Airway epithelial cell (primary cell): ENCODE measurements around the gene RAB7B. TPM values are rescaled to one million over a fixed set of nuclear protein-coding genes. Genes with fewer than 3 reads are reported as not detected.

Experiments
- total RNA-seq: library from RNA; depleted of rRNA; stranded (reverse); fragments of >200 nt; gene quantifications from 2 replicates; pipeline ENCODE4 v1.2.3, GENCODE V29; 2015

Gene RAB7B, protein sequence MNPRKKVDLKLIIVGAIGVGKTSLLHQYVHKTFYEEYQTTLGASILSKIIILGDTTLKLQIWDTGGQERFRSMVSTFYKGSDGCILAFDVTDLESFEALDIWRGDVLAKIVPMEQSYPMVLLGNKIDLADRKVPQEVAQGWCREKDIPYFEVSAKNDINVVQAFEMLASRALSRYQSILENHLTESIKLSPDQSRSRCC
- total RNA-seq: 35.4 and 45.1 TPM in 2 replicates

GRCh38 chr1:206002871-206003801 is at the start of gene RAB7B:
Gene RAB7B (minus strand): TSS chr1:206003395. CDS start chr1:205994135, 9,260 bp downstream.

GRCh38 chr1:206023695-206024094 is 20.5 kb upstream of the RAB7B start, which contains the start of gene CTSE:
Gene CTSE (minus strand): TSS chr1:206023895. CDS start chr1:206023791, 104 bp downstream.

DNA sequence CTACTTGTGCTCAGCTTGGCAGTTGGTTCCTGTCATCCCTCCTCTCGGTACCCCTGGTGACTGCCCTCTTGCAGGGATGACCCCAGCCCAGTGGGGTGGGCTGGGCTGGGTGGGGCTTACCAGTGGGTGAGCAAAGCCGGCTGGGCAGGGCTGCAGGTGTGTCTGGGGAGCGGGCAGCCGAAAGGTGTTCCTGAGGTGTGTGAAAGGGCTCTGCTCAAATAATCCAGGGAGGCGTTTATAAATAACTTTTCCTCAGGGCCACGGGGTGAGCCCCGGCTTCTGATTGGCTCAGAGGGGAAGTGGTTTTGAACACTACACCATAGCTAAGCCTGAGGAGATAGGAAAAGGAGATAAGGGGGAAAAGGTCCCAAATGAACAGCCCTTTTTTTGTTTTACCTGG is 60.0 kb downstream of the RAB7B start, which contains the start of gene SLC26A9:
SLC26A9 (minus strand) TSS at position 212 of the 400 bp plus-strand sequence. CDS start 7,636 bp downstream, outside the sequence.

Other genes starting within 250 kb of the RAB7B start
- 9.2 and 13.5 TPM in 2 replicates for gene RAB29, start 227.9 kb downstream of the RAB7B start, total RNA-seq
- 11.7 and 11.8 TPM in 2 replicates for gene SLC41A1, start 190.2 kb downstream of the RAB7B start, total RNA-seq
- gene PM20D1, start 153.3 kb downstream of the RAB7B start, total RNA-seq: not detected in 2 replicates
- gene SLC26A9, start 59.9 kb downstream of the RAB7B start, total RNA-seq: 0.07 and 0.19 TPM in 2 replicates
- 0.28 TPM in 1 of 2 replicates, not detected in the other for gene CTSE, start 20.5 kb upstream of the RAB7B start, total RNA-seq
- gene RHEX, start 49.8 kb upstream of the RAB7B start, total RNA-seq: not detected in 2 replicates
- gene AVPR1B, start 114.0 kb upstream of the RAB7B start, total RNA-seq: not detected in 2 replicates
- 5.1 and 7.1 TPM in 2 replicates for gene FAM72A, start 199.4 kb upstream of the RAB7B start, total RNA-seq
- 20.1 and 20.3 TPM in 2 replicates for gene SRGAP2, start 200.1 kb upstream of the RAB7B start, total RNA-seq